ENCODE data around the gene GJD3. TPM values are rescaled to one million over a fixed set of nuclear protein-coding genes. Genes with fewer than 3 reads are reported as not detected.

Gene GJD3
- polyA plus RNA-seq, 1 experiment, result 0.56 TPM

- no peak overlapping the region for H3K4me3 ChIP-seq (ENCODE audit: low read depth, low read length)
- ChIA-PET CTCF (interaction anchor here (1.6 to 30.6 kb wide), 3 partner anchors 8 to 29 kb away, joined by 6 to 762 read pairs (median 7); partner anchors contain the start of gene GJD3), POLR2A (no interaction called here)
- no peak for TF ChIP-seq CTCF (IDR thresholded peaks at IDR 0.05; ENCODE audit: insufficient read depth, low read depth, low read length)
- H3K27me3 ChIP-seq (ENCODE audit: control insufficient read depth, insufficient read depth, low read length), result no peaks in the 10 kb centered on the region
- no peaks in the 10 kb centered on the region for H3K36me3 ChIP-seq (ENCODE audit: control insufficient read depth, insufficient read depth, low read length)
- DNase-seq (ENCODE audit: low read depth), result no peak
Measured at GRCh38 chr17:40323391-40324381, 40.9 kb downstream of the GJD3 start.

DNA sequence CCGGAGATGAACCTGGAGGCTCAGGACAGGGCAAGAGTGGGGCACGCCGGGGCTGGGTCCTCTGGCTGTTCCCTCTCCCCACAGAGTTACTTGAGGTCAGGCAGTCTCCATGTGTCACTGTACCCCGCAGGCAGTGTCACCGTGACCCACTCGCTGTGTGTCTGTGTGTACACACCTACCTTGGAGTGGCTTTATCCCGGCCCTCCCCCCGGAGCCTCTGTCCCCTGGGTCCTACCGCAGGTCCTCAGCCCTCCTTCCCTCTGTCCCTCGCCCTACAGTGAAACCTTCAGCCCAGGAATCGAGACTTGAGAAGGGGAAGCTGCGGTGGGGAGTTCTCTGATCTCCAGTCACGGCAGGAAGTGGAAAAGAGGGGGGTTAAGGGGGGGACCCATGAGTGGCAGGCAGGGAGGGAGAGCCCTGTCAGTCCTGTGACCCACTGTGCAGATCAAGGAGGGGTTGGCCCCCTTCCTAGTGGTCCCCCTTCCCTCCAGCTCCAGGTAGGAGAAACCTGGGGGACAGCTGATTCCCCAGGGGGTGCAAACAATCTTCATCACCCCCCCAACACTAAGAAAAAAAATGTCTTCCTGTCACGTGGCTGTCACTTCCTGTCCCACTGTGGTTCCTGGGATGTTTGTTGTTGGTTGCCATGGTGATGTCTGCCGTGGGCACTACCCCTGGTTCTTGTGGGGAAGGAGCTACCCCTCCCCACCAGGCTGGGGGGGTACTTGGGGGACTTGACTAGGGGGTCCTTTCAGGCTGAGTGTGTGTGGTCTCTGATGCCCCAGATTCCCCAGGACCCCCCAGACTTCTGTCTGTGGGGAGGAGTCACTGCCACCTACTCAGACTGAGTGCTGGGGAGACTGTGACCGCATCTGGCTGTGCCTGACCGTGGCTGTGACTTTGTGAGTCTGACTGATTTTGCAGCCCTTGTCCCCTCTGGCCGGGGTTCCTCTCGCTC lies 41.9 kb downstream of the GJD3 start:
- Histone ChIP-seq H3K27me3 (ENCODE audit: control insufficient read depth, insufficient read depth, low read length) (no peaks in the 10 kb centered on the region), H3K36me3 (ENCODE audit: control insufficient read depth, insufficient read depth, low read length) (no peaks in the 10 kb centered on the region), H3K4me3 (ENCODE audit: low read depth, low read length) (peak overlapping the region; percentile 29)
- DNase-seq (ENCODE audit: low read depth), result no peak
- ChIA-PET CTCF (interaction anchor here (1.8 to 30.6 kb wide), 3 partner anchors 9 to 30 kb away, joined by 7 to 762 read pairs (median 115); partner anchors contain the start of genes GJD3 and RARA), POLR2A (interaction anchor here (0.7 kb wide), 1 partner anchor 20 kb away, joined by 6 read pairs; no protein-coding TSS in a partner anchor)
- no peak for TF ChIP-seq CTCF (IDR thresholded peaks at IDR 0.05; ENCODE audit: insufficient read depth, low read depth, low read length)

- ChIA-PET CTCF (interaction anchor here (8.5 to 30.6 kb wide), 2 partner anchors 16 to 30 kb away, joined by 115 to 762 read pairs; partner anchors contain the start of genes GJD3 and RARA), POLR2A (no interaction called here)
- DNase-seq (ENCODE audit: low read depth), result no peak
- H3K36me3 ChIP-seq (ENCODE audit: control insufficient read depth, insufficient read depth, low read length), result no peaks in the 10 kb centered on the region
- no peaks in the 10 kb centered on the region for H3K27me3 ChIP-seq (ENCODE audit: control insufficient read depth, insufficient read depth, low read length)
- no peak for TF ChIP-seq CTCF (IDR thresholded peaks at IDR 0.05; ENCODE audit: insufficient read depth, low read depth, low read length)
- H3K4me3 ChIP-seq (ENCODE audit: low read depth, low read length), result peak overlapping the region; percentile 29
Measured at GRCh38 chr17:40321961-40322357, 42.6 kb downstream of the GJD3 start.

- no peak overlapping the region for H3K4me3 ChIP-seq (ENCODE audit: low read depth, low read length)
- no peak for TF ChIP-seq CTCF (IDR thresholded peaks at IDR 0.05; ENCODE audit: insufficient read depth, low read depth, low read length)
- CTCF ChIA-PET, result interaction anchor here (1.5 to 30.6 kb wide), 3 partner anchors 16 to 32 kb away, joined by 3 to 762 read pairs (median 115); partner anchors contain the start of genes GJD3 and RARA
- H3K36me3 ChIP-seq (ENCODE audit: control insufficient read depth, insufficient read depth, low read length), result no peaks in the 10 kb centered on the region
- no peak for DNase-seq (ENCODE audit: low read depth)
- POLR2A ChIA-PET, result interaction anchor here (0.6 kb wide), 2 partner anchors 20 to 234 kb away, joined by 5 to 6 read pairs; no protein-coding TSS in a partner anchor
- H3K27me3 ChIP-seq (ENCODE audit: control insufficient read depth, insufficient read depth, low read length), result no peaks in the 10 kb centered on the region
Measured at GRCh38 chr17:40321524-40321929, 43.0 kb downstream of the GJD3 start.
